Activated CD4-positive, alpha-beta T cell treated with anti-CD3 and anti-CD28 coated beads, Interleukin-2, amount 10 ng/mL, durations not matched to agents 7 days and 5 days (primary cell): Measurements from ENCODE around the gene KRT17. TPM values are rescaled to one million over a fixed set of nuclear protein-coding genes. Genes with fewer than 3 reads are reported as not detected.
"Not testable (repeated sequence)": the region's sequence is repeated elsewhere in the genome, so short reads cannot be mapped to it uniquely, and the experiment has no call there.

Experiments
- CTCF ChIA-PET: fragments of 350-600 bp; sonication (Branson Sonifier 250); formaldehyde crosslinking; loops from one replicate; lab custom pipeline; 2021; ENCODE audit warnings: antibody characterized with exemption; lab: Charles Lee
- POLR2A ChIA-PET: fragments of 350-600 bp; sonication (Branson Sonifier 250); formaldehyde crosslinking; loops from one replicate; lab custom pipeline; 2021; ENCODE audit warnings: antibody characterized with exemption; lab: Charles Lee
- DNase-seq: peaks from one replicate; pipeline ENCODE4 v3.0.0-alpha.2; 2020
- H3K27ac Mint-ChIP-seq: one replicate; pipeline ENCODE4 v1.8.0; 2021; ENCODE audit warnings: mild to moderate bottlenecking, moderate library complexity, mixed read lengths
- H3K27me3 Mint-ChIP-seq: one replicate; pipeline ENCODE4 v1.8.0; 2021; ENCODE audit warnings: mixed read lengths
- H3K36me3 Mint-ChIP-seq: one replicate; pipeline ENCODE4 v1.8.0; 2021; ENCODE audit warnings: low read depth, mixed read lengths
- H3K4me1 Mint-ChIP-seq: one replicate; pipeline ENCODE4 v1.8.0; 2021; ENCODE audit warnings: mixed read lengths
- H3K4me3 Mint-ChIP-seq: one replicate; pipeline ENCODE4 v1.8.0; 2021; ENCODE audit warnings: mild to moderate bottlenecking, moderate library complexity, mixed read lengths
- H3K9me3 Mint-ChIP-seq: one replicate; pipeline ENCODE4 v1.8.0; 2021; ENCODE audit warnings: mixed read lengths
- total RNA-seq, 2 experiments: library from RNA; stranded (reverse); gene quantifications; one replicate each; pipeline ENCODE4 v1.2.3, GENCODE V29; 2021

Gene KRT17
- total RNA-seq, 2 experiments from 2014 or later: 0.25 TPM; not detected in 1

DNA sequence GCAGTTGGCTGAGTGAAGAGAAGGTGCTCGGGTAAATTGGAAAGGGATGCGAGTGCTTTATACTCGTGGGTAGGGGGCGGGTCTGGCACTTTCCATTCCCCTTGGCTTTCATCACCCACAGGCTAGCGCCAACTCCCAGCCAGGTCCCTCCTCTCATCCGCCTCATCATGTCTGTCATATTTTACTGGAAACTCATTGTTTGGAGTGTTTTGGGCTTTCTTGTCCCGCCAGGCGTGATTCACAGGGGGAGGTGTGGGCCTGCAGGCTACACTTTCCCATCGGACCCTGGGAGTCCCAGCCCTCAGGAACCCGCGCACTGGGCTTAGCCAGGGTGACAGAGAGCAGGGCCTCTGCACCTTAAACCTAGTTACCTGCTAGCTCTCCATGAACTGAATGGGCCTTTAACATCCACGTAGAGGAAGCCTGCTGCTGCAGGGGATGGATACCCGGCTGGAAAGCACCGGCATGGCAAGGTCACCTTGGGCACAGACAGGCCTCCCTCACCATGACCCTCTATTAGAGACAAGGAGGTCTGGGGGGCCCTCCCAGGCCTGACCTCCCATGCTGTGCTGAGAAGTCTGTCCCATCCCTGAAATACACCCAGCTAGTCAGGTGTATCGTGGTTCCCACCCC is 37.4 kb downstream of the KRT17 start, which contains the start of gene KRT14:
Gene KRT14 (minus strand): TSS at position 33 of the 633 bp plus-strand sequence. CDS start 61 bp downstream, outside the sequence.
- H3K9me3 Mint-ChIP-seq: no peaks in the 10 kb centered on the region
- POLR2A ChIA-PET: no interaction called here
- H3K36me3 Mint-ChIP-seq: no peaks in the 10 kb centered on the region
- CTCF ChIA-PET: interaction anchor here (0.6 kb wide), 1 partner anchor 1581 kb away, joined by 3 read pairs; no protein-coding TSS in a partner anchor
- no peak for DNase-seq
- no peaks in the 10 kb centered on the region for H3K27me3 Mint-ChIP-seq
- H3K4me1 Mint-ChIP-seq: no peaks in the 10 kb centered on the region
- H3K4me3 Mint-ChIP-seq: no peak within 1 kb of the TSS
- H3K27ac Mint-ChIP-seq: no peak within 1 kb of the TSS

DNA sequence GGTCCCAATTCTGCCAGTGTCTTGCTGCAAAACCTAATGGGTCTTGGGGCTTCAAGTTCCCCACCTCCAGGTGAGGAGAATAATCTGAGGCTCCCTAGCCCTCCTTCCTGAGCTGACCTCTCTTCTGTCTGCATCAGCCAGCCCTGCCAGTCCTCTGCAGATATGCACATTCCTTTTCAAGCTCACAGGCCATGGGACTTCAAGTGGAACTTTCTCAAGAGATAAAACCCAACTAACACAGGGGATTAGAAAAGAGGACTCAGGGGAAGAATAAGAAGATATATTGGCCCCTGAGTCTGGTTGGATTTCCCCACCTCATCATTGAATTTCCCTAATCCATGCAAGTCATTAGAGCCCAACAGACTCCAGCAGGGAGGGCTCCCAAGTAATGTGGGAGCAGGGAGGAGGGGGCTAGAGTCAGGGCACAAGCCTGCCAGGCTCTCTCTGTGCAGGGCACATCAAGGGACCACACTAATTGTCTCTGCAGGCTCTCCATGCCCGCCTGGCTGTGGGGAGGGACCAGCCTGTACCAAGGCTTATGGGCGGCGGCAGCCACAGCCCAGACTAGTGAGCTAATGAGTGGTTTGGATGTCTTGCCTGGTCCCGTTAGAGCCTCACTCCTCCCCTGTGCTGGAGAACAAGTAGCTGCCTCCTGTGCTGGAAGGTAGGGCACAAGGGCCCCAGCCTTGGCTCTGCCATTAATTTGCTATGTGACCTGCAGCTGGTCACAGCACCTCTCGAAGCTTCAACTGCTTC is 38.9 kb downstream of the KRT17 start:
- Mint-ChIP-seq H3K36me3 (no peaks in the 10 kb centered on the region), H3K27ac (no peak overlapping the region), H3K27me3 (peaks cover 6% of the 10 kb centered on the region), H3K4me3 (no peak overlapping the region), H3K4me1 (no peaks in the 10 kb centered on the region), H3K9me3 (no peaks in the 10 kb centered on the region)
- no peak for DNase-seq
- CTCF ChIA-PET: interaction anchor here (1.0 to 1.3 kb wide), 2 partner anchors 8 to 77 kb away, joined by 3 to 4 read pairs; no protein-coding TSS in a partner anchor
- POLR2A ChIA-PET: no interaction called here

DNA sequence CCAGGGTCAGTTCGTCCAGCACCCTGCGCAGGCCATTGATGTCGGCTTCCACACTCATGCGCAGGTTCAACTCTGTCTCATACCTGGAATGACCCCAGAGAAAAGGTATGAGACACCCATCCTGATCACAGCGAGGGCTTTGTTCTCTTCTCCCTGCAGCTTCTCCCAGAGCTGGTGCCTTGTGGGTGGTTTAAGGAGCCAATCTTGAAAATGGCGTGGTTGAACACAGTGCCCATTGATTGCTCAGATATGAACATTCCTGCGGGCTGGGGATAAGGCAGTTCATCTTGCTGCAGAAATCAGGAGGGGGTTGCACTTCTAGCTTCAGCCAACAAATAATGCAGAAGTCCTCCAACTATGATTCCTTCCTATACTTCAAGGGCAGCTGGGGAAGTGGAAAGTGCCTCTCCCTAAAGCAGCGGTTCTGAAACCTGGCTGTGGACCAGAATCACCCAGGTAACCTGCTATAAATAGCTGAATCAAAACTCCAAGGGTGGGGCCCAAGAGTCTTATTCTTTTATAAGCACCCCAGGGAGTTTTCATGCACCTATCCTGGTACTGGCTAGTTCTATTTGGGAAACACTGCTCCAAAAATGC is 39.9 kb downstream of the KRT17 start:
- POLR2A ChIA-PET, H3K36me3 Mint-ChIP-seq, H3K27ac Mint-ChIP-seq, H3K4me1 Mint-ChIP-seq, DNase-seq, H3K4me3 Mint-ChIP-seq, H3K9me3 Mint-ChIP-seq: not testable (repeated sequence)
- H3K27me3 Mint-ChIP-seq: peaks cover 14% of the 10 kb centered on the region
- CTCF ChIA-PET: interaction anchor here (0.9 to 1.5 kb wide), 3 partner anchors 9 to 64 kb away, joined by 4 read pairs; no protein-coding TSS in a partner anchor

DNA sequence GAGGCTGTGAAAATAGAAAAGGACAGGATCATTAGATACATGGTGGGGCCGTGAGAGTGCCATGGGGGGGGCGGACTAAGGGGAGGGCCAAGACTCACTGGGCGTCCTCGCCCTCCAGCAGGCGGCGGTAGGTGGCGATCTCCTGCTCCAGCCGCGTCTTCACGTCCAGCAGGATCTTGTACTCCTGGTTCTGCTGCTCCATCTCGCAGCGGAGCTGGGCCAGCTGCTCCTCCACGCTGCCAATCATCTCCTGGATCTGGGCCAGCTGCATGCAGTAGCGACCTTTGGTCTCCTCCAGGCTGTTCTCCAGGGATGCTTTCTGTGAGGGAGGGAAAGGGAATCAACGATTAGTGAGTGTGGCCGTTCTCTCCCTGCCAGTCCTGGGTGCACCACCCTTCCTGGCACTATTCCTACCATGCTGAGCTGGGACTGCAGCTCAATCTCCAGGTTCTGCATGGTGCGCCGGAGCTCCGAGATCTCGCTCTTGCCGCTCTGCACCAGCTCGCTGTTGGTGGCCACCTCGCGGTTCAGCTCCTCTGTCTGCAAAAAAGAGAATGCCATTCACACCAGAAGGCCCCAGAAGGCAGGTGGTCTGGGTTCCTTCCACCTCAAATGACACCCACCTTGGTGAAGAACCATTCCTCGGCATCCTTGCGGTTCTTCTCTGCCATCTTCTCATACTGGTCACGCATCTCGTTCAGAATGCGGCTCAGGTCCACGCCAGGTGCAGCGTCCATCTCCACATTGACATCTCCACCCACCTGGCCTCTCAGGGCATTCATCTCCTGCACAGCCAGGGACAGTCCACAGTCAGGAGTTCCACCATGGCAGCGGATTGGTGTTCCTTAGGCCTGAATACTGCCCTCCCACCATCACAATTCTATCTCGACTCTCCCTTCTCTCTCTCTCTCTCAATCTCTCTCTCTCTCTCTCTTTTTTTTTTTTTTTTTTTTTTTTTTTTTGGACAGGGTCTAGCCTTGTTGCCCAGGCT is 40.9 kb downstream of the KRT17 start:
- DNase-seq: no peak
- Mint-ChIP-seq H3K4me1 (no peaks in the 10 kb centered on the region), H3K27me3 (peaks cover 18% of the 10 kb centered on the region), H3K36me3 (no peaks in the 10 kb centered on the region), H3K9me3 (no peaks in the 10 kb centered on the region), H3K27ac (no peak overlapping the region), H3K4me3 (no peak overlapping the region)
- ChIA-PET CTCF (interaction anchor here (1.2 to 1.5 kb wide), 2 partner anchors 16 to 35 kb away, joined by 3 to 4 read pairs; no protein-coding TSS in a partner anchor), POLR2A (no interaction called here)

DNA sequence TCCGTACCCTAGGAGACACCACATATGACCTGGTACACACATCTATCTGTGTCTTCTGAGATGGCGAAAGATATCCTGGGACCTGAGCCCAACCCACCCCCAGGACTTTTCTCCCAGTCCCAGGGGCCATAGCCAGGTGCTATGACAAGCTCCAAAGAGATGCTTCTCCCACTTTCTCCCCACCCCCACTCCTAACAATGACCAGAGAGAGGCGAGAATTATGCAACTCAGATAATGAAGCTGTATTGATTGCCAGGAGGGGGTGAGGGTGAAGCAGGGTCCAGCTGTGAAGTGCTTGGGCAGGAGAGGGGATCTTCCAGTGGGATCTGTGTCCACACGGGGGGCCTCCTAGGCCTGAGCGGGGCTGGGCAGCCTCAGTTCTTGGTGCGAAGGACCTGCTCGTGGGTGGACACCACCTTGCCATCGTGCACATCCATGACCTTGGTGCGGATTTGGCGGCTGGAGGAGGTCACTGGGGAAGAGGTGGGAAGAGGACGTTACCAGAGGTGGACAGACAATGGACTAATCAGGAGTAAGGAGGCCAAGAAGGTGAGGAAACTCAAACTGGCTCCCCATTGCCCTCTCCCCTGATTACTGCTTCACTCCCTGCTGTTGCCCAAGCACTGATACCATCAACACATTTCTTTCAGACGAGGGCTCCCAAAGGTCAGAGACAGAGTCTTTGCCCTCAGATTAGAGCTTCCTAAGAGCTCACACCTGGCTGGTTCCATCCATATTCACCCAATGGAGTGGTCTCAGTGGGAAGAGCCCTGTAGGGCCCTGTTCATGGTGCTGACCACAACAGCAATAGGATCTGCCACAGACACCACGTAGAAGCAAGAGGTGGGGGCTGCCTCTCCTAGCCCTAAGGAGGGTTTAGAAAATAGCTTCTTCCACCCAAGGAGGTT is 42.1 kb downstream of the KRT17 start:
- POLR2A ChIA-PET, DNase-seq, H3K36me3 Mint-ChIP-seq, H3K27ac Mint-ChIP-seq, H3K4me1 Mint-ChIP-seq, H3K9me3 Mint-ChIP-seq, H3K4me3 Mint-ChIP-seq: not testable (repeated sequence)
- peaks cover 25% of the 10 kb centered on the region for H3K27me3 Mint-ChIP-seq
- CTCF ChIA-PET: interaction anchor here (0.6 to 1.2 kb wide), 2 partner anchors 15 to 591 kb away, joined by 3 read pairs; no protein-coding TSS in a partner anchor

DNA sequence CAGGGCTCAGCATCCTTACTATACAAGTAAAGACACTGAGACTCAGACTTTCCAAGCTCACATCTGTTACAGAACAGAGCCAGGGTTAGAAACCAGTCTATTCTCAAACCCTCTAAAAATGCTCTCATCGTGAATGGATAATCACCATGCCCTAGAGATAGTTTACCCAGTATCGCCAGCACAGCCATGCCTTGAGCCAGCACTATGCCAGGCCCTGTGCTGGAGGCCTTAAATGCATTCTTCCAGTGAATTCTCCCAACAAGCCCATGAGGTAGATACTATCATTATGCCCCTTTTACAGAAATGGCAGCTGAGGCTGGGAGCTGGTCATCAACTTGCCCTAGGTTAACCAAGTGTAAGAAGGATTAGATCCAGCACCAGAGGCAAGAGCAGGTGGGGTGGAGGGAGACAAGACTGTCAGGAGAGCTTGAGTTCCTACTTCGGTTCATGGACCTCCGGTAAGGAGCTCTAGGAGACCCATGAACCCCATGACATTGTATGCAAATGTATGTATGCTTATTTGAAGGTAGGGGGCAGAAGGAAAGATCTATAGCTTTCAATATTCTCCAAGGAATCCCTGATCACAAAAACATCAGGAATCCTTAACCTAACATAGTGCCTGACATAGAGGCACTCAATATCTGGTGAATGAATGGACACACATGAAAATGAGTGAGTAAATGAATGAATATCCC is 42.9 kb downstream of the KRT17 start:
- CTCF ChIA-PET: interaction anchor here (1.4 kb wide), 1 partner anchor 67 kb away, joined by 6 read pairs; no protein-coding TSS in a partner anchor
- POLR2A ChIA-PET: interaction anchor here (0.7 kb wide), 1 partner anchor 349 kb away, joined by 4 read pairs; the partner anchor contains the start of gene ODAD4
- H3K4me3 Mint-ChIP-seq: no peak overlapping the region
- H3K36me3 Mint-ChIP-seq: no peaks in the 10 kb centered on the region
- peaks cover 27% of the 10 kb centered on the region for H3K27me3 Mint-ChIP-seq
- H3K4me1 Mint-ChIP-seq: no peaks in the 10 kb centered on the region
- H3K27ac Mint-ChIP-seq: no peak overlapping the region
- DNase-seq: no peak
- H3K9me3 Mint-ChIP-seq: no peaks in the 10 kb centered on the region

DNA sequence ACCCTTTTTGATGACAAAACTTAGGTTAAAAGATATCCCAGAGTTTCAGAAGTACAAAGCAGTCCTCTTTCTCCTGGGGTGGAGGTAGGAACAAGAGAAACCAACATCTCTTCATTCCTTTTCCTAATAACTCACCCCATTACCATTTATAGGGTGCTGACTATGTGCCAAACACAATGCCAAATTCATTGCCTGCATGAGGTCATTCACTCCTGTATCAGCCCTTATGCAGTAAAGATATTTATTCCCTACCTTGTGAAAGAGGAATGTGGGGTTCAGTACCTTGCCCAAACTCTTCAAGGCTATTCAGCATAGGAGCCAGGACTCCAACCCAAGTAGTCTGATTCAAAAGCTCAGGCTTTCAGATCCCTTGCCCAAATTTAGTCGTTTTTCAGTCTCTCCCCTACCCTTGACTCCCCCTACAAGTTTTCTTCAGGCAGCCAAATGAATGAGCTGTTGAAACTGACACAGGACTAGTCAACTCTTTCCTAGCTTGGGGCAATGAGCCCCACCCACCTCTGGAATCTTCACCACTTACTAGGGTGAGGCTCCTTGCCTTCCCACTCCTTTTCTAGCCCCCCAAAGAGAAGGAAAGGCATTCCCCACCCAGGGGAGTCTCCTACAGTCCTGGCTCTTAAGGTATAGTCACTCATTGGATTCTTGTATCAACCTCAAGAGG is 43.5 kb downstream of the KRT17 start:
- DNase-seq: no peak

DNA sequence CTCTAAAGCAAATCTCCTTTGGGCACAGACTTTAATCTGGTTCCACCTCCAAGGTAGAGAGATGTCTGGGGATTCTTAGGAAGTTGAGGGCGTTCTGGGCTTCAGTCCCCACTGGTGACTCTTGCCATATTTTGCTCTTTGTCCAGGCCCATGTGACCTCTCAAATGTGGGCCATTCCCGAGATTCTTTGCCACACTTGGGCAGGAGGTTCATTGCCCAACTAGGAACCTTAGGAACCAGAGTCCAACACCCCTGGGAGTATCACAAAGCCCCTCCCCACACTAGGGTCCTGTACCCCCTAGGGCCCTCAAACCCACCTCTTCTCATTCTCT is 44.2 kb downstream of the KRT17 start:
- Mint-ChIP-seq H3K27ac (no peak overlapping the region), H3K4me1 (no peaks in the 10 kb centered on the region), H3K27me3 (peaks cover 31% of the 10 kb centered on the region), H3K4me3 (no peak overlapping the region), H3K9me3 (no peaks in the 10 kb centered on the region), H3K36me3 (no peaks in the 10 kb centered on the region)
- CTCF ChIA-PET: interaction anchor here (0.7 to 2.8 kb wide), 7 partner anchors 9 to 83 kb away, joined by 3 to 18 read pairs (median 4); no protein-coding TSS in a partner anchor
- POLR2A ChIA-PET: no interaction called here
- DNase-seq: no peak

More for the DNA sequence above, 43.5 kb downstream of the KRT17 start:
- POLR2A ChIA-PET: interaction anchor here (0.7 kb wide), 1 partner anchor 350 kb away, joined by 4 read pairs; the partner anchor contains the start of gene ODAD4
- Mint-ChIP-seq H3K27me3 (peaks cover 27% of the 10 kb centered on the region), H3K36me3 (no peaks in the 10 kb centered on the region), H3K4me1 (no peaks in the 10 kb centered on the region), H3K4me3 (no peak overlapping the region), H3K9me3 (no peaks in the 10 kb centered on the region), H3K27ac (no peak overlapping the region)
- CTCF ChIA-PET: interaction anchor here (1.4 kb wide), 1 partner anchor 68 kb away, joined by 6 read pairs; no protein-coding TSS in a partner anchor

DNA sequence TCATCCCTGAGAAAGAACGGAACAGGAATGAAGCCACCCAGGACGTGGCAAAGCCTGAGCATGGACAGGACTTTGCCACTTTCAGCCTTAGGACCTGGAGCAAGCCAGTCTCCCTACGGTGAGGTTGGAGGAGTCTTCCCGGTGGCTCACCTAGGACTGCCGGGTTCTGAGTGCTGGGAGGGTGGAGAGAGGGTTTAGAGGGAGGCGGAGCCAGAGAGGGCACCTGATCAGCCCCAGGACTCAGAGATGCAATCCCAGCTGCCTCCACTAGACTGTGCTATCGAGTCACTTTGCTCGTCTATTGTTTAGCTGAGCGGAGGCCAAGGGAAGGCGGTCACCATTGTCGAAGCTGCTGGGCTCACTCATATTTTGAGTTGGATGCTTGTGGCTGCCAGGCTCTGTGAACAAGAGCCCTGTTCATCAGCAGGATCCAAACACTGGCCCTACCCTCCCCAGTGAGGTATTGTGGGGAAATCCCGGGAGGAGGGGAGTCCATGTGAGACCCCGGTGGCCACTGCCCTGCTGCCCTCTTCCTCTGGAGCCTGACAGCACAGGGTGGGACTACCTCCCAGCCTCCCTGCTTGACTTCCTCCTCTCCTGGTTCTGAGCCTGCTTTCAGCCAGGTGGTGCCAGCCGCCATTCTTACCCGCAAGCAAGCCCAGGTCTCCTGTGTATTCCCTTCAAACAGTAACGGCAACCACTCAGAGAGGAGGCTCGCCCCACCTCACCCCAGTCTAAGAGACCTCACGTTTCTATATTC is 44.7 kb downstream of the KRT17 start:
- Mint-ChIP-seq H3K27ac (no peak overlapping the region), H3K27me3 (peaks cover 33% of the 10 kb centered on the region), H3K4me3 (no peak overlapping the region), H3K9me3 (no peaks in the 10 kb centered on the region), H3K4me1 (no peaks in the 10 kb centered on the region), H3K36me3 (no peaks in the 10 kb centered on the region)
- POLR2A ChIA-PET: no interaction called here
- CTCF ChIA-PET: interaction anchor here (0.6 to 2.8 kb wide), 8 partner anchors 9 to 141 kb away, joined by 3 to 18 read pairs (median 4); no protein-coding TSS in a partner anchor
- peak; percentile 80 for DNase-seq

DNA sequence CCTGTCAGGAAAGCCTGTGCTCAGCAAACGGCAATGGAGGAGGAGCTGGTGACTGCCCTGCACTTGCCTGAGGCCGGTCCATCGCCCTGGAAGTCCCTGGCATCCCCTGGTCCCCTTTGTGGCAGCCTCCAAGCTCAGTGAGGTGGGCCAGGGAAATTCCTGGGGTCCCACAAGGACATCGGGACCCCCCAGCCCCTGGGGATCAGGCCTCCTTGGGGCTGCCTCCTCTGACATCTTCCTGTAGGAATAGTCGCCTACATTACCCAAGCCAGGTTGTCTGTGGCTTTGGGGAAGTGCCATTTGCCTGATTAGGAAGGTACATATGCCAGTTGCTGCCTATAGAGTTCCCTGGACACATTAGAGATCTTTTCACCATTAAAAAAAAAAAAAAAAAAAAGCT is 45.4 kb downstream of the KRT17 start:
- ChIA-PET CTCF (interaction anchor here (1.0 to 2.8 kb wide), 6 partner anchors 8 to 84 kb away, joined by 3 to 18 read pairs (median 4); no protein-coding TSS in a partner anchor), POLR2A (no interaction called here)
- H3K36me3 Mint-ChIP-seq: no peaks in the 10 kb centered on the region
- H3K9me3 Mint-ChIP-seq: no peaks in the 10 kb centered on the region
- H3K27me3 Mint-ChIP-seq: peaks cover 33% of the 10 kb centered on the region
- no peaks in the 10 kb centered on the region for H3K4me1 Mint-ChIP-seq
- no peak overlapping the region for H3K27ac Mint-ChIP-seq
- DNase-seq: no peak
- no peak overlapping the region for H3K4me3 Mint-ChIP-seq
